ENCODE results near the gene GPS2. TPM values are rescaled to one million over a fixed set of nuclear protein-coding genes. Genes with fewer than 3 reads are reported as not detected.

GPS2 gene
- total RNA-seq, 1 experiment from 2014 or later: 62.6 TPM

GRCh38 chr17:7352910-7353635 is 37.9 kb upstream of the GPS2 start:
- H3K4ac ChIP-seq (ENCODE audit: low read depth, low read length): no peak overlapping the region
- TF ChIP-seq CTCF (conservative IDR thresholded peaks at IDR 0.05): no peak
- H2BK120ac ChIP-seq (ENCODE audit: low read depth, low read length, poor library complexity, severe bottlenecking): no peak overlapping the region
- Mint-ChIP-seq H3K4me3 (peak overlapping the region; percentile 72 to 83), H3K36me3 (ENCODE audit: insufficient read depth in 1 of 3, low read depth in 3 of 3) (no peaks in the 10 kb centered on the region; a peak in 1 of 7 replicates), H3K4me1 (peaks cover 29 to 38% of the 10 kb centered on the region in 2 experiments), H3K9me3 (no peaks in the 10 kb centered on the region), H3K27me3 (ENCODE audit: low read depth) (peaks cover 8% of the 10 kb centered on the region), H3K27ac (no peak overlapping the region)
- no peak overlapping the region for H3K18ac ChIP-seq (ENCODE audit: insufficient read length, low read depth, low read length)
- H3K14ac ChIP-seq (ENCODE audit: insufficient read depth, low read length): no peak overlapping the region
- 0 out of 2 replicates have a peak, but pooled peaks cover 2% of the 10 kb centered on the region for H3K4me1 ChIP-seq (ENCODE audit: insufficient read depth, low read length)
- no peak overlapping the region for H3K27ac ChIP-seq (ENCODE audit: insufficient read length, low read depth, low read length)
- H4K91ac ChIP-seq (ENCODE audit: insufficient read length, low read depth, low read length): no peak overlapping the region
- H4K5ac ChIP-seq (ENCODE audit: insufficient read length, low read depth, low read length): no peak overlapping the region
- no peak overlapping the region for H2BK12ac ChIP-seq (ENCODE audit: insufficient read length, low read depth, low read length)
- H2BK5ac ChIP-seq (ENCODE audit: insufficient read length, low read length): no peak overlapping the region
- no peak overlapping the region for H3K23ac ChIP-seq (ENCODE audit: insufficient read length, low read depth, low read length)
- H3K9me3 ChIP-seq (ENCODE audit: control insufficient read depth, low read depth, low read length): no peaks in the 10 kb centered on the region
- no peak for DNase-seq
- peaks cover 12% of the 10 kb centered on the region for H3K23me2 ChIP-seq (ENCODE audit: insufficient read length, low read depth, low read length, poor library complexity, severe bottlenecking)
- H3K79me2 ChIP-seq (ENCODE audit: insufficient read depth, low read length): no peaks in the 10 kb centered on the region; the same call in 1 of the 2 replicates
- H3K79me1 ChIP-seq (ENCODE audit: insufficient read depth, low read depth, low read length, poor library complexity, severe bottlenecking): no peaks in the 10 kb centered on the region
- H2BK20ac ChIP-seq (ENCODE audit: low read depth, low read length, poor library complexity, severe bottlenecking): no peak overlapping the region
- no peaks in the 10 kb centered on the region for H4K20me1 ChIP-seq (ENCODE audit: control insufficient read depth, insufficient read depth, insufficient read length)
- WGBS (ENCODE audit: extremely low coverage, insufficient read length, low lambda C conversion rate): no CpG with 5 or more reads among the region's 37 CpGs
- H3K27me3 ChIP-seq (ENCODE audit: insufficient read depth, low read length): no peaks in the 10 kb centered on the region
- no peak overlapping the region for H2BK15ac ChIP-seq (ENCODE audit: low read depth, low read length)
- H2AK5ac ChIP-seq (ENCODE audit: insufficient read length, low read length): no peak overlapping the region
- no peak overlapping the region for H4K8ac ChIP-seq (replicated peaks; ENCODE audit: insufficient read length, low read depth, low read length)
- no peak overlapping the region for H2AFZ ChIP-seq (ENCODE audit: low read length)
- H3K9ac ChIP-seq (ENCODE audit: extremely low read depth, insufficient read length, low read length): no peak overlapping the region
- no peak overlapping the region for H3K56ac ChIP-seq (ENCODE audit: insufficient read length, low read depth, low read length)
- H3K4me2 ChIP-seq (ENCODE audit: insufficient read depth, insufficient read length, low read length): no peak overlapping the region
- H3T11ph ChIP-seq (ENCODE audit: low read length): no peak overlapping the region

Data from H9 (cell line).